Osteocyte (in vitro differentiated cells): ENCODE measurements around the gene ZNF280C. TPM values are rescaled to one million over a fixed set of nuclear protein-coding genes. Genes with fewer than 3 reads are reported as not detected.
A peak's percentile ranks its signal among the peaks of the same experiment; 100 is the strongest.

Source experiments
- DNase-seq: peaks from one replicate; pipeline ENCODE4 v3.0.0; 2021; ENCODE audit warnings: mixed read lengths; ENCODE audit not compliant: unreplicated experiment; ENCODE audit errors: extremely low spot score
- H3K27ac Mint-ChIP-seq: one replicate; pipeline ENCODE4 v1.8.0; 2021; ENCODE audit warnings: mild to moderate bottlenecking, mixed read lengths; ENCODE audit not compliant: unreplicated experiment
- H3K27me3 Mint-ChIP-seq: one replicate; pipeline ENCODE4 v1.8.0; 2021; ENCODE audit warnings: mixed read lengths; ENCODE audit not compliant: unreplicated experiment
- H3K36me3 Mint-ChIP-seq: one replicate; pipeline ENCODE4 v1.8.0; 2021; ENCODE audit warnings: mixed read lengths; ENCODE audit not compliant: unreplicated experiment
- H3K4me1 Mint-ChIP-seq: one replicate; pipeline ENCODE4 v1.8.0; 2021; ENCODE audit warnings: mixed read lengths; ENCODE audit not compliant: unreplicated experiment
- H3K4me3 Mint-ChIP-seq: one replicate; pipeline ENCODE4 v1.8.0; 2021; ENCODE audit warnings: mild to moderate bottlenecking, moderate library complexity, mixed read lengths; ENCODE audit not compliant: unreplicated experiment
- H3K9me3 Mint-ChIP-seq: one replicate; pipeline ENCODE4 v1.8.0; 2021; ENCODE audit warnings: mixed read lengths; ENCODE audit not compliant: unreplicated experiment
- CTCF ChIP-seq: fragments of 200-600 bp; sonication (generic); IDR thresholded peaks from 2 replicates; pipeline ENCODE4 v1.5.0; 2021; ENCODE audit warnings: antibody characterized with exemption, mild to moderate bottlenecking, moderate library complexity
- total RNA-seq: library from RNA; stranded (reverse); gene quantifications from 2 replicates; pipeline ENCODE4 v1.2.1, GENCODE V29; 2021

The ZNF280C gene
- total RNA-seq, 1 donor from 2014 or later: 6.3 TPM

- H3K4me3 Mint-ChIP-seq: peak overlapping the region; percentile 95
- peaks cover 5% of the 10 kb centered on the region for H3K9me3 Mint-ChIP-seq
- no peak for DNase-seq
- no peaks in the 10 kb centered on the region for H3K36me3 Mint-ChIP-seq
- TF ChIP-seq CTCF: no peak
- H3K4me1 Mint-ChIP-seq: peaks cover 23% of the 10 kb centered on the region
- no peaks in the 10 kb centered on the region for H3K27me3 Mint-ChIP-seq
- H3K27ac Mint-ChIP-seq: no peak overlapping the region
These were observed 101.7 kb downstream of the ZNF280C start for GRCh38 chrX:130167040-130167439.

DNA sequence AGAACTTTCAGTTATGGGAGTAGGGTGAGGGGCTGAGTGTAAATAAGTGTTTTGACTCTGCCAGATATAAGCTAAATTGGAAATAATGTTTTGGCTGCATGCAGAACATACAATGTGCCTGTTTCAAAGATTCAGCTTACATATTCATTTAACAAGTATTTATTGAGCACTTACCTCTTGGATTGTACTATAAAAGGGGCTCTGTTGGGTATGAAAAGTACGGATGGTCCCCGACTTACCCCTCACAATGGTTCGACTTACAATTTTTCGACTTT, 102.3 kb downstream of the ZNF280C start:
- Mint-ChIP-seq H3K4me3 (peak overlapping the region; percentile 95), H3K9me3 (peaks cover 5% of the 10 kb centered on the region), H3K4me1 (peaks cover 21% of the 10 kb centered on the region), H3K36me3 (no peaks in the 10 kb centered on the region), H3K27ac (peak overlapping the region; percentile 98), H3K27me3 (no peaks in the 10 kb centered on the region)
- no peak for DNase-seq
- TF ChIP-seq CTCF: no peak

DNA sequence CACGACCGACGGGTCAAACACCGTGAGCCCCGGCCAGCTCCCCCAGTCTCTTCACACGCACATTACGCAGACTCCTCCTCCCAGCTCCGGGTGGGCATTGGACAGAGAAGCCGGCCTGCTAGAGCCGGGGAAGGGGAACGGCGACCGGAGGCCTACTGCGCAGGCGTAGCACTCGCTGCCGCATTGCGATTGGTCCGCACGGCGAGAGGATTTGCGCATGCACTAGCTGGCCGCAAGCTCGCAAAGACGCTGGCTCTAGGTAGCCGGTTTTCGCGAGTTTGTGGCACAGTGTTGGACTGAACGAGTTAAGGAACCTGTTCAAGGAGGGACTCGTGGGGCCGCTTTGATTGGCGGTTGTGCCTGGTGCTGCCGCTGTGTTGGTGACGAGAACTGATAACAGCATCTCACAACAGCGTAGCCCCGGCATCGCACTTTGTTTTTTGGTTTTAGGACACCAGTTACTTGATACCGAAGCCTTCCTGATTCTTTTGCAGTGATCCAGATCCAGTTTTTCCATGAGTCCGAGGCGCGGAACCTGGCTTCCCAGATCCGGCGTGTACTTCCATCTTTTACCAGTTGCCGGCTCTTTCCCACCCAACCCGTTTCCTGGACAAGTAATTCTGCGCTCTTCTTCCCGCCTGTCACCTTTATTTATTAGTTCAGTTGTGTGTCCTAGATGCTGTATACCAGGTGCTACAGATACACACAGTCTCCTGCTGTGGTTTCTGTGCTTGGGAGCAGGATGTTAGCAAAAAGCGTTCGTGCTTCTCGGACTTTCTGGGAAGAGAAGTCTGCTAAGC, 102.8 kb downstream of the ZNF280C start, which contains the start of gene AIFM1:
TSS of gene AIFM1 (minus strand) at position 139 of the 800 bp plus-strand sequence. CDS start 185 bp downstream, outside the sequence.
- Mint-ChIP-seq H3K4me3 (peak within 1 kb of the TSS; percentile 95), H3K27me3 (no peaks in the 10 kb centered on the region), H3K4me1 (peaks cover 21% of the 10 kb centered on the region), H3K9me3 (peaks cover 5% of the 10 kb centered on the region), H3K36me3 (no peaks in the 10 kb centered on the region), H3K27ac (peak within 1 kb of the TSS; percentile 98)
- peak; percentile 97 for DNase-seq
- no peak for TF ChIP-seq CTCF

DNA sequence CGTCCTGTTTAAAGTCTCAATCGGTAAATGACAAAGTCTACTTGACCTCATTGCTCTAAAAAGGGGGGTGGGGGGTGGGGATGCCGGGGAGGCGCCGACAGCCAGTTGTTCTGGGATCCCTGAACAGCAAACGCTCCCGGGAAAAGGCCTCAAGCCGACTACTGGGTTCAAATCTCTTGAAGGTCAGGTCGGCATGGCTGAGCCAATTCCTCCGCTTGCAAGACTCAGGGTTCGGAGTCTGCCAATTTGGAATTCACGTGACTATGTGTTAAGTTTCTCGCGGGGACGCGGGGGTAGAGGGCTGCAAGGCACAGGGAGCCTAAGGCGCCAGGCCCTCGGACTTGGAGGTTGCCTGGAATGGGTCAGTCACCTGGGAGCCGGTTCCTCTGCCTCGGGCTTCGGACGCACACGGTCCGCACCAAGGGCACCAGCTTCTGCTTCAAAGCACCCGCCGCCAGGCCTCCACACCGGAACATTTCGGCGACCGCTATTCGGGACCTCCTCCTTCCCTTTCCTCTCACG, 103.5 kb downstream of the ZNF280C start:
- no peak for DNase-seq
- H3K4me1 Mint-ChIP-seq: peaks cover 21% of the 10 kb centered on the region
- H3K4me3 Mint-ChIP-seq: peak overlapping the region; percentile 95
- H3K27me3 Mint-ChIP-seq: no peaks in the 10 kb centered on the region
- peak overlapping the region; percentile 98 for H3K27ac Mint-ChIP-seq
- peaks cover 5% of the 10 kb centered on the region for H3K9me3 Mint-ChIP-seq
- H3K36me3 Mint-ChIP-seq: no peaks in the 10 kb centered on the region
- TF ChIP-seq CTCF: no peak

GRCh38 chrX:130163398-130163797, 105.3 kb downstream of the ZNF280C start:
- Mint-ChIP-seq H3K36me3 (no peaks in the 10 kb centered on the region), H3K4me1 (peaks cover 21% of the 10 kb centered on the region), H3K9me3 (peaks cover 5% of the 10 kb centered on the region), H3K27me3 (no peaks in the 10 kb centered on the region), H3K4me3 (no peak overlapping the region), H3K27ac (no peak overlapping the region)
- TF ChIP-seq CTCF: no peak
- DNase-seq: no peak
